NB4 (cell line): ENCODE results near the gene FRMD5.

Experiments
- POLR2A ChIP-seq: IDR thresholded peaks from 2 replicates; pipeline ENCODE4 v1.6.1; 2011; ENCODE audit warnings: mild to moderate bottlenecking; ENCODE audit not compliant: insufficient read length; ENCODE audit errors: extremely low read depth
- TF ChIP-seq, protein P1 (sequence below): IDR thresholded peaks from one replicate; pipeline ENCODE4 v1.5.1; 2012; ENCODE audit warnings: low read depth, low read length
- TF ChIP-seq, protein P2 (sequence below): IDR thresholded peaks from 2 replicates; pipeline ENCODE4 v1.6.1; 2011; ENCODE audit warnings: low read depth, low read length

DNA sequence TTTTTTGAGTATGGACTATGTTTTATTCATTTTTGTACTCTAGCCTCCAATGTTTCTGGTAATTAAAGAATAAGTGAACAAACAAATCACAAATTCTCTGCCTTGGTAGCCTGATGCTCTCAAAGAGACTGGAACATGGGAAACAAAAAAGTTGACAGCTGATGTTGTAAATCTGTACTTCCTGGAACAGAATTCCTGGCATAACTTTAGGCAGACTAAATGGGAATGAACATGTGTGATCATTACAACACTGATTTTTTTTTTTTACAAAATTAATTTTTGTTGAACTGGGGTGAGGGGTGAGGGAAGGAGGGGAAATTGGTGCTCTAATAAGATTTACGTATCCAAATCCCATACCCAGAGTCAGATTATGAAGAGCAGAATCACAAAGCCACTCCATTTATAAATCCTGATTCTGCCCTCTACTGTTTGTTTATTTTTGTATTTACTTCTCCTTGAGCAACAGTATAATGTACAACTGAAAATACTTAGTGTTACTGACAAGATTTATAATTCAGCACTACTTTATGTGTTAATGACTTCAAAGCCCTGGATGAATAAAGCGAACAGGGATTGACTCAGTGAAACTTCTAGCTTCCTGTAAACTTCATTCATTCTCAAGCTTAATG lies 165.0 kb downstream of the FRMD5 start:
- TF ChIP-seq, protein P1, sequence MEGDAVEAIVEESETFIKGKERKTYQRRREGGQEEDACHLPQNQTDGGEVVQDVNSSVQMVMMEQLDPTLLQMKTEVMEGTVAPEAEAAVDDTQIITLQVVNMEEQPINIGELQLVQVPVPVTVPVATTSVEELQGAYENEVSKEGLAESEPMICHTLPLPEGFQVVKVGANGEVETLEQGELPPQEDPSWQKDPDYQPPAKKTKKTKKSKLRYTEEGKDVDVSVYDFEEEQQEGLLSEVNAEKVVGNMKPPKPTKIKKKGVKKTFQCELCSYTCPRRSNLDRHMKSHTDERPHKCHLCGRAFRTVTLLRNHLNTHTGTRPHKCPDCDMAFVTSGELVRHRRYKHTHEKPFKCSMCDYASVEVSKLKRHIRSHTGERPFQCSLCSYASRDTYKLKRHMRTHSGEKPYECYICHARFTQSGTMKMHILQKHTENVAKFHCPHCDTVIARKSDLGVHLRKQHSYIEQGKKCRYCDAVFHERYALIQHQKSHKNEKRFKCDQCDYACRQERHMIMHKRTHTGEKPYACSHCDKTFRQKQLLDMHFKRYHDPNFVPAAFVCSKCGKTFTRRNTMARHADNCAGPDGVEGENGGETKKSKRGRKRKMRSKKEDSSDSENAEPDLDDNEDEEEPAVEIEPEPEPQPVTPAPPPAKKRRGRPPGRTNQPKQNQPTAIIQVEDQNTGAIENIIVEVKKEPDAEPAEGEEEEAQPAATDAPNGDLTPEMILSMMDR: no peak
- TF ChIP-seq POLR2A: no peak
- TF ChIP-seq, protein P2, sequence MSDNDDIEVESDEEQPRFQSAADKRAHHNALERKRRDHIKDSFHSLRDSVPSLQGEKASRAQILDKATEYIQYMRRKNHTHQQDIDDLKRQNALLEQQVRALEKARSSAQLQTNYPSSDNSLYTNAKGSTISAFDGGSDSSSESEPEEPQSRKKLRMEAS: no peak
